Smooth muscle cell (in vitro differentiated cells): Measurements from ENCODE around the gene SFXN4. TPM values are rescaled to one million over a fixed set of nuclear protein-coding genes. Genes with fewer than 3 reads are reported as not detected.
"Not testable (repeated sequence)": the region's sequence is repeated elsewhere in the genome, so short reads cannot be mapped to it uniquely, and the experiment has no call there.

ENCODE experiments used
- DNase-seq: peaks from one replicate; lab custom pipeline; 2025; ENCODE audit not compliant: unreplicated experiment; lab: John Stamatoyannopoulos, UW
- H2AFZ ChIP-seq: fragments of 200-600 bp; sonication (generic); 2 replicates; pipeline ENCODE4 v1.6.0; 2016; ENCODE audit warnings: antibody characterized with exemption, low read depth, mild to moderate bottlenecking
- H3F3A ChIP-seq: fragments of 200-600 bp; sonication (generic); 2 replicates; pipeline ENCODE4 v1.6.0; 2017; ENCODE audit warnings: antibody characterized with exemption, low read depth
- H3K27ac ChIP-seq: fragments of 200-600 bp; sonication (generic); 2 replicates; pipeline ENCODE4 v1.5.1; 2016; ENCODE audit warnings: low read depth, mild to moderate bottlenecking
- H3K27me3 ChIP-seq: fragments of 200-600 bp; sonication (generic); 2 replicates; pipeline ENCODE4 v1.6.1; 2016; ENCODE audit warnings: low read depth, mild to moderate bottlenecking
- H3K36me3 ChIP-seq: fragments of 200-600 bp; sonication (generic); 2 replicates; pipeline ENCODE4 v1.5.1; 2016; ENCODE audit warnings: low read depth
- H3K4me1 ChIP-seq: fragments of 200-600 bp; sonication (generic); 2 replicates; pipeline ENCODE4 v1.5.1; 2016; ENCODE audit warnings: low read depth
- H3K4me2 ChIP-seq: fragments of 200-600 bp; sonication (generic); 2 replicates; pipeline ENCODE4 v1.6.0; 2016; ENCODE audit warnings: mild to moderate bottlenecking
- H3K4me3 ChIP-seq: fragments of 200-600 bp; sonication (generic); 2 replicates; pipeline ENCODE4 v1.5.1; 2016; ENCODE audit warnings: mild to moderate bottlenecking
- H3K79me2 ChIP-seq: fragments of 200-600 bp; sonication (generic); 2 replicates; pipeline ENCODE4 v1.6.0; 2016; ENCODE audit warnings: low read depth, mild to moderate bottlenecking
- H3K9ac ChIP-seq: fragments of 200-600 bp; sonication (generic); 2 replicates; pipeline ENCODE4 v1.6.0; 2016; ENCODE audit warnings: low read depth
- H3K9me3 ChIP-seq: fragments of 200-600 bp; sonication (generic); replicated peaks from 2 replicates; pipeline ENCODE4 v1.5.1; 2016; ENCODE audit warnings: low read depth
- H4K20me1 ChIP-seq: fragments of 200-600 bp; sonication (generic); 2 replicates; pipeline ENCODE4 v1.6.0; 2016; ENCODE audit warnings: low read depth
- CTCF ChIP-seq: fragments of 200-600 bp; sonication (generic); IDR thresholded peaks from 2 replicates; pipeline ENCODE4 v1.5.1; 2017; ENCODE audit warnings: borderline replicate concordance, mild to moderate bottlenecking, antibody characterized with exemption; ENCODE audit not compliant: insufficient read depth, poor library complexity, severe bottlenecking
- WGBS: methylation state at CpG from one replicate; pipeline ENCODE4 v1.1.7; 2016; ENCODE audit warnings: low lambda C conversion rate; 5-methylcytosine and 5-hydroxymethylcytosine counted together
- polyA plus RNA-seq: library from polyadenylated mRNA; unstranded; fragments of >200 nt; fragmentation: Nextera tagmentation; extraction: Ambion mirVana; gene quantifications from 2 replicates; pipeline ENCODE4 v1.2.1, GENCODE V29; 2016
- total RNA-seq: library from RNA; depleted of rRNA; stranded (reverse); fragments of >200 nt; gene quantifications from 2 replicates; pipeline ENCODE4 v1.2.3, GENCODE V29; 2014

The SFXN4 gene
- total and polyA plus RNA-seq, 2 experiments from 2014 or later, result 12.2 to 16.2 TPM

- no peaks in the 10 kb centered on the region for H3K9me3 ChIP-seq
- peak overlapping the region; percentile 11 for H2AFZ ChIP-seq
- H4K20me1 ChIP-seq, result no peaks in the 10 kb centered on the region
- peaks cover 12% of the 10 kb centered on the region for H3F3A ChIP-seq
- no peaks in the 10 kb centered on the region for H3K79me2 ChIP-seq
- no peaks in the 10 kb centered on the region for H3K27me3 ChIP-seq
- DNase-seq, result no peak
- peak overlapping the region; percentile 68 for H3K4me2 ChIP-seq
- H3K9ac ChIP-seq, result peak overlapping the region; percentile 29
- peaks cover 3% of the 10 kb centered on the region for H3K36me3 ChIP-seq
- peaks cover 6% of the 10 kb centered on the region for H3K4me1 ChIP-seq
- TF ChIP-seq CTCF, result no peak
- 26% methylated on average over 9 of the region's 9 CpGs for WGBS
- no peak overlapping the region for H3K4me3 ChIP-seq
- peak overlapping the region; percentile 86 for H3K27ac ChIP-seq
These were observed 49.6 kb downstream of the SFXN4 start for GRCh38 chr10:119115926-119116325.

- H3K4me1 ChIP-seq, result peaks cover 6% of the 10 kb centered on the region
- no peak overlapping the region for H2AFZ ChIP-seq
- H4K20me1 ChIP-seq, result no peaks in the 10 kb centered on the region
- DNase-seq, result peak; percentile 5
- TF ChIP-seq CTCF, result no peak
- 65% methylated on average over 11 of the region's 11 CpGs for WGBS
- H3K27ac ChIP-seq, result peak overlapping the region; percentile 76
- H3K4me2 ChIP-seq, result peak overlapping the region; percentile 51
- no peaks in the 10 kb centered on the region for H3K79me2 ChIP-seq
- no peaks in the 10 kb centered on the region for H3K27me3 ChIP-seq
- H3F3A ChIP-seq, result peaks cover 12% of the 10 kb centered on the region
- H3K4me3 ChIP-seq, result no peak overlapping the region
- no peaks in the 10 kb centered on the region for H3K9me3 ChIP-seq
- no peak overlapping the region for H3K9ac ChIP-seq
- peaks cover 3% of the 10 kb centered on the region for H3K36me3 ChIP-seq
These were observed 51.5 kb downstream of the SFXN4 start for GRCh38 chr10:119113751-119114732.

- Histone ChIP-seq H3F3A (peaks cover 12% of the 10 kb centered on the region), H2AFZ (no peak overlapping the region), H3K4me1 (peaks cover 6% of the 10 kb centered on the region), H3K79me2 (peaks cover under 1% of the 10 kb centered on the region), H3K36me3 (peaks cover 3% of the 10 kb centered on the region), H3K9me3 (no peaks in the 10 kb centered on the region), H3K4me3 (no peak overlapping the region), H3K27me3 (no peaks in the 10 kb centered on the region), H3K9ac (no peak overlapping the region), H3K27ac (peak overlapping the region; percentile 61), H3K4me2 (no peak overlapping the region), H4K20me1 (no peaks in the 10 kb centered on the region)
- WGBS, result 65% methylated on average over 4 of the region's 4 CpGs
- no peak for DNase-seq
- no peak for TF ChIP-seq CTCF
These were observed 53.5 kb downstream of the SFXN4 start for GRCh38 chr10:119112056-119112455.

GRCh38 chr10:119107771-119108170 is 57.7 kb downstream of the SFXN4 start:
- H3K27me3 ChIP-seq, DNase-seq, H3K4me3 ChIP-seq, H3K4me2 ChIP-seq, H3K9ac ChIP-seq, H3K27ac ChIP-seq, H3K4me1 ChIP-seq, H3K9me3 ChIP-seq, H3K36me3 ChIP-seq, H2AFZ ChIP-seq: not testable (repeated sequence)
- peaks cover 14% of the 10 kb centered on the region for H4K20me1 ChIP-seq
- peaks cover 24% of the 10 kb centered on the region for H3K79me2 ChIP-seq
- H3F3A ChIP-seq, result peaks cover 11% of the 10 kb centered on the region
- WGBS, result 93% methylated on average over 2 of the region's 2 CpGs

- not testable (repeated sequence) for H3K4me2 ChIP-seq, H3K36me3 ChIP-seq, H3K27me3 ChIP-seq, DNase-seq, H2AFZ ChIP-seq, H3F3A ChIP-seq, H3K27ac ChIP-seq, H3K9ac ChIP-seq, H3K9me3 ChIP-seq, H3K4me3 ChIP-seq, H3K4me1 ChIP-seq
- peaks cover 24% of the 10 kb centered on the region for H3K79me2 ChIP-seq
- peaks cover 14% of the 10 kb centered on the region for H4K20me1 ChIP-seq
- 98% methylated on average over 6 of the region's 6 CpGs for WGBS
These were observed 58.4 kb downstream of the SFXN4 start for GRCh38 chr10:119107106-119107505.

- WGBS, result 98% methylated on average over 7 of the region's 7 CpGs
- not testable (repeated sequence) for H3K4me1 ChIP-seq, H2AFZ ChIP-seq, H3K27ac ChIP-seq, H3K9ac ChIP-seq, H3K9me3 ChIP-seq, H3K36me3 ChIP-seq, H3F3A ChIP-seq, DNase-seq, H3K4me3 ChIP-seq, H3K27me3 ChIP-seq
- Histone ChIP-seq H4K20me1 (peaks cover 14% of the 10 kb centered on the region), H3K79me2 (peaks cover 24% of the 10 kb centered on the region), H3K4me2 (peak overlapping the region; percentile 99)
These were observed 59.6 kb downstream of the SFXN4 start for GRCh38 chr10:119105899-119106298.
